ENCODE results near the gene BMP7. TPM values are rescaled to one million over a fixed set of nuclear protein-coding genes. Genes with fewer than 3 reads are reported as not detected.
"Not testable (repeated sequence)": the region's sequence is repeated elsewhere in the genome, so short reads cannot be mapped to it uniquely, and the experiment has no call there.

BMP7 gene
- total RNA-seq, 4 donors from 2014 or later, result 4.6 to 7.1 (median 5.6) TPM

- no peak for TF ChIP-seq EP300 (IDR thresholded peaks at IDR 0.05)
- no peak for TF ChIP-seq POLR2A (IDR thresholded peaks at IDR 0.05; ENCODE audit: low read depth)
- no peak for TF ChIP-seq POLR2AphosphoS5 (IDR thresholded peaks at IDR 0.05)
- TF ChIP-seq, protein P1, sequence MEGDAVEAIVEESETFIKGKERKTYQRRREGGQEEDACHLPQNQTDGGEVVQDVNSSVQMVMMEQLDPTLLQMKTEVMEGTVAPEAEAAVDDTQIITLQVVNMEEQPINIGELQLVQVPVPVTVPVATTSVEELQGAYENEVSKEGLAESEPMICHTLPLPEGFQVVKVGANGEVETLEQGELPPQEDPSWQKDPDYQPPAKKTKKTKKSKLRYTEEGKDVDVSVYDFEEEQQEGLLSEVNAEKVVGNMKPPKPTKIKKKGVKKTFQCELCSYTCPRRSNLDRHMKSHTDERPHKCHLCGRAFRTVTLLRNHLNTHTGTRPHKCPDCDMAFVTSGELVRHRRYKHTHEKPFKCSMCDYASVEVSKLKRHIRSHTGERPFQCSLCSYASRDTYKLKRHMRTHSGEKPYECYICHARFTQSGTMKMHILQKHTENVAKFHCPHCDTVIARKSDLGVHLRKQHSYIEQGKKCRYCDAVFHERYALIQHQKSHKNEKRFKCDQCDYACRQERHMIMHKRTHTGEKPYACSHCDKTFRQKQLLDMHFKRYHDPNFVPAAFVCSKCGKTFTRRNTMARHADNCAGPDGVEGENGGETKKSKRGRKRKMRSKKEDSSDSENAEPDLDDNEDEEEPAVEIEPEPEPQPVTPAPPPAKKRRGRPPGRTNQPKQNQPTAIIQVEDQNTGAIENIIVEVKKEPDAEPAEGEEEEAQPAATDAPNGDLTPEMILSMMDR (IDR thresholded peaks at IDR 0.05), result no peak
- intact Hi-C loops (cut with DNase I), result no loop called here
- Histone ChIP-seq H3K4me3 (no peak overlapping the region), H3K4me1 (peaks cover 0 to 11% (median 6%) of the 10 kb centered on the region in 4 donors), H3K27me3 (peaks cover 0 to 19% (median 0%) of the 10 kb centered on the region in 4 donors), H3K9me3 (no peaks in the 10 kb centered on the region), H3K27ac (replicated peaks in 1 of 4) (no peak overlapping the region), H3K36me3 (no peaks in the 10 kb centered on the region)
- WGBS, result 85% methylated on average over 10 of the region's 10 CpGs
- DNase-seq (ENCODE audit: extremely low spot score), result no peak
Measured at GRCh38 chr20:57280221-57280620, 13.8 kb upstream of the BMP7 start.

DNA sequence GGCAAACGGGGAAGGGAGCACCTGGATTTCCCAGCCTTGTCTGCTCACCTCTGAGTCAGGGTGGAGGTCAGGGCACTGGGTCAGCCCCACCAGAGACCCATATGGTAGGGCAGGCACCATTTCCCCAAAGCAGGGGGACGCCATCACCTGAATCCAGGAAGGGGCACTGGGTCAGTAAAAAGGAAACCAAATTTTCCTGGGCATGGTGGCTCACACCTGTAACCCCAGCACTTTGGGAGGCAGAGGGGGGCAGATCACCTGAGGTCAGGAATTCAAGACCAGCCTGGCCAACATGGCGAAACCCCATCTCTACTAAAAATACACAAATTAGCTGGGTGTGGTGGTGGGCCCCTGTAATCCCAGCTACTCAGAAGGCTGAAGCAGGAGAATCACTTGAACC, 13.1 kb upstream of the BMP7 start:
- H3K27me3 ChIP-seq, result peaks cover 0 to 19% (median 0%) of the 10 kb centered on the region in 4 donors
- whole genome bisulfite sequencing, result 75% methylated on average over 3 of the region's 3 CpGs
- intact Hi-C loops (cut with DNase I); H3K36me3 ChIP-seq; H3K27ac ChIP-seq (replicated peaks in 1 of 4); H3K9me3 ChIP-seq; DNase-seq (ENCODE audit: extremely low spot score); H3K4me3 ChIP-seq: not testable (repeated sequence)
- H3K4me1 ChIP-seq, result peaks cover 0 to 11% (median 6%) of the 10 kb centered on the region in 4 donors

- 59% methylated on average over 9 of the region's 9 CpGs for WGBS
- Histone ChIP-seq H3K9me3 (no peaks in the 10 kb centered on the region), H3K4me3 (no peak overlapping the region), H3K36me3 (no peaks in the 10 kb centered on the region), H3K27me3 (peaks cover 0 to 23% (median 0%) of the 10 kb centered on the region in 4 donors), H3K4me1 (peaks cover 0 to 11% (median 6%) of the 10 kb centered on the region in 4 donors), H3K27ac (replicated peaks in 1 of 4) (no peak overlapping the region)
- intact Hi-C loops (cut with DNase I), result no loop called here
- TF ChIP-seq, protein P1 (IDR thresholded peaks at IDR 0.05), result no peak
- no peak for TF ChIP-seq EP300 (IDR thresholded peaks at IDR 0.05)
- TF ChIP-seq POLR2A (IDR thresholded peaks at IDR 0.05; ENCODE audit: low read depth), result no peak
- TF ChIP-seq POLR2AphosphoS5 (IDR thresholded peaks at IDR 0.05), result no peak
- no peak for DNase-seq (ENCODE audit: extremely low spot score)
Measured at GRCh38 chr20:57278457-57278856, 12.0 kb upstream of the BMP7 start.

GRCh38 chr20:57277398-57278105, 11.1 kb upstream of the BMP7 start:
- Histone ChIP-seq H3K9me3 (no peaks in the 10 kb centered on the region), H3K27me3 (peaks cover 0 to 23% (median 0%) of the 10 kb centered on the region in 4 donors), H3K27ac (replicated peaks in 1 of 4) (no peak overlapping the region), H3K4me3 (no peak overlapping the region), H3K36me3 (no peaks in the 10 kb centered on the region), H3K4me1 (peaks cover 0 to 4% (median under 1%) of the 10 kb centered on the region in 4 donors)
- intact Hi-C loops (cut with DNase I), result no loop called here
- DNase-seq (ENCODE audit: extremely low spot score), result no peak
- TF ChIP-seq EP300 (IDR thresholded peaks at IDR 0.05) (no peak), POLR2AphosphoS5 (IDR thresholded peaks at IDR 0.05) (no peak), POLR2A (IDR thresholded peaks at IDR 0.05; ENCODE audit: low read depth) (no peak)
- TF ChIP-seq, protein P1 (IDR thresholded peaks at IDR 0.05), result no peak
- 76% methylated on average over 8 of the region's 8 CpGs for WGBS

GRCh38 chr20:57276221-57276620, 9.8 kb upstream of the BMP7 start:
- Histone ChIP-seq H3K27ac (replicated peaks in 1 of 4) (no peak overlapping the region), H3K9me3 (no peaks in the 10 kb centered on the region), H3K4me1 (no peaks in the 10 kb centered on the region), H3K27me3 (peaks cover 0 to 22% (median 0%) of the 10 kb centered on the region in 4 donors), H3K36me3 (no peaks in the 10 kb centered on the region), H3K4me3 (no peak overlapping the region)
- DNase-seq (ENCODE audit: extremely low spot score), result no peak
- WGBS, result 90% methylated on average over 5 of the region's 5 CpGs
- TF ChIP-seq POLR2AphosphoS5 (IDR thresholded peaks at IDR 0.05), result no peak
- TF ChIP-seq, protein P1 (IDR thresholded peaks at IDR 0.05), result no peak
- no peak for TF ChIP-seq POLR2A (IDR thresholded peaks at IDR 0.05; ENCODE audit: low read depth)
- TF ChIP-seq EP300 (IDR thresholded peaks at IDR 0.05), result no peak
- intact Hi-C loops (cut with DNase I), result no loop called here
